ENCODE data around the gene PTPN14.

The PTPN14 gene

DNA sequence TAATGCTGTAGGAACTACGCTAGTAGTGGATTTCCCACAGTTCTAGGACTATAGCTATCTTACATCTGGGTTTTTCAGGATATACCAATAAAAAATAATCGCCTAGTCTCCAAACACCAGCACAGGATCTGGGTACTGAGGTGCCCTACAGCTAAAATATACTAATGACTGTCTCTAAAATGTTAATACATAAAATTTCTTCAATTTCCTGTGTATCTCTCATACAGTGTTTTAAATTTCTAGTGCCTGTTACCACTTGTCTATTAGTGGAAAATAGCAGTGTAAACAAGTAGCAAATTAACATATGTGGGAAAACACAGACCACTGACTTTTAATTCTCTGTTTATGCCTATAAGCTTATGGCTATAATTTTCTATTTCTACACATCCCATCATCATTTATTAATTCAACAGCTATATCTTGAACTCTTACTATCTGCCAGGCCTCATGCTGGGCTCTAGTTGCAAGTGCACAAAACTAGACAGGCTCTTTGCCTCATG lies 16.1 kb upstream of the PTPN14 start:
- Histone ChIP-seq H3K27ac (ENCODE audit: low read depth, low read length) (peak overlapping the region; percentile 84), H3K36me3 (ENCODE audit: insufficient read depth, low read length) (no peaks in the 10 kb centered on the region), H2AFZ (ENCODE audit: low read length, unreplicated experiment) (no peak overlapping the region), H3K4me3 (ENCODE audit: low read depth, low read length) (no peak overlapping the region), H3K4me1 (ENCODE audit: control insufficient read depth, insufficient read depth, low read length, unreplicated experiment) (peaks cover 65% of the 10 kb centered on the region), H3K79me2 (ENCODE audit: control insufficient read depth, insufficient read depth, low read length, unreplicated experiment) (no peaks in the 10 kb centered on the region), H3K27me3 (ENCODE audit: insufficient read depth, low read length) (no peaks in the 10 kb centered on the region)

DNA sequence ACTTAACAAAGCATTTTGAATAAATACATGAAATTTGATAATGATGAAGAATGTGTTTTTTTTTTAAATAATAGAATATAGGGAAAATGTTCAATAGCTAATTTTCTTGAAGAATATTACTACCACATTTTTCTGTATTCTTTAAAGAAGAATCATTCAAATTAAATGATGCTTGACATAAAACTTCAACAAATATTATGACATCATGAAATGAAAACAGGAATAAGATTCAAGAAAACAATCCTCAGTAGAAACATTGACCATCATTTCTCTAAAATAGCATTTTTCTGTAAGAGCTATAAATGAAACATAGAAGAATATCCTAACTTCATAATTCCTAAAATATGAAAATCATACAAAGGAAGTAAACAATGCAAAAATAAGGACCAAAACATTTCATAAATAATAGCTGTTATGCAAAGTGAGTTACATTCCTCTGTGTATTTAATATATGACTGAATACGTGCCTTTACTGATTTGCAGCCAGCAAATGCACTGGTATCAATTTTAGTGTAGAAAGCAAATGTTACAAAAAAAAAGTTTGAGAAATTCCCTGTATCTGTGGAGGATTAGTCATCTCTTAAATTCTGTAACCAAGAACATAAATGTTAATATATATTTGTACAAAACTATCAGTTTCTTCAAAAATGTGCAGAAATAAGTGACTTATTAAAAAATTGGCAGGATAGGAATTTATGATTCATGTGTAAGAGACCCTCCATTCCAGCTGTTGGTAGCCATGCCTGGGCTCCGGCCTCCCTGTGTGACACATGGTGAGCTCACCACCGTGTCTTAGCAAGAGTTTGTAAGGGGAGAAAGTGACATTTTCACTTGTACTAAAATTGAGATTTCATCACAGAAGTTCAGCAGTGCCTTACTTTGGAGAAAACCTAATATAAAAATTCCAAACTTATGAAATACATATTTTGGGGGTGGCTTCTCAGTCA lies 15.0 kb upstream of the PTPN14 start:
- H2AFZ ChIP-seq (ENCODE audit: low read length, unreplicated experiment): no peak overlapping the region
- no peaks in the 10 kb centered on the region for H3K27me3 ChIP-seq (ENCODE audit: insufficient read depth, low read length)
- H3K36me3 ChIP-seq (ENCODE audit: insufficient read depth, low read length): no peaks in the 10 kb centered on the region
- H3K79me2 ChIP-seq (ENCODE audit: control insufficient read depth, insufficient read depth, low read length, unreplicated experiment): no peaks in the 10 kb centered on the region
- peaks cover 65% of the 10 kb centered on the region for H3K4me1 ChIP-seq (ENCODE audit: control insufficient read depth, insufficient read depth, low read length, unreplicated experiment)
- peak overlapping the region; percentile 50; the same call in 1 of the 2 replicates for H3K4me3 ChIP-seq (ENCODE audit: low read depth, low read length)
- peak overlapping the region; percentile 84 for H3K27ac ChIP-seq (ENCODE audit: low read depth, low read length)

DNA sequence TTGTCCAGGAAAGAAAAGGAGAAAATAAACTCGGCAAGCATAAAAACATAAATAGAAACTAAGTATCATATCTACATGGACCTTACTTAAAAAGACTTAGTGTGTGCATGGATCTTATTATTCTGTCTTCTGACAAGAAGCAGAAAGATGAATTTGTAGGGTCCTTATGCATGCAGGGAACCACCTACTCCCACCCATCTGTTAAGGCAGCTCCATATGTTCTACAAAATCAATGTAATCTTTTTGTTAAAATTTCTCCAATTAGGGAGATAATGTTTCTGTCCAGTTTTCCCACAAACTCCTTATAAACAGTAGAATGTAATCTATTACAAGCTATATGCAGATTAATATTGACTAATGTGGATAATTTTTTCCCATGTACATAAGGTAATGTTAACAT lies 13.9 kb upstream of the PTPN14 start:
- Histone ChIP-seq H2AFZ (ENCODE audit: low read length, unreplicated experiment) (peak overlapping the region; percentile 28), H3K27me3 (ENCODE audit: insufficient read depth, low read length) (no peaks in the 10 kb centered on the region), H3K79me2 (ENCODE audit: control insufficient read depth, insufficient read depth, low read length, unreplicated experiment) (no peaks in the 10 kb centered on the region), H3K4me1 (ENCODE audit: control insufficient read depth, insufficient read depth, low read length, unreplicated experiment) (peaks cover 56% of the 10 kb centered on the region), H3K27ac (ENCODE audit: low read depth, low read length) (peak overlapping the region; percentile 84), H3K4me3 (ENCODE audit: low read depth, low read length) (no peak overlapping the region), H3K36me3 (ENCODE audit: insufficient read depth, low read length) (no peaks in the 10 kb centered on the region)

- Histone ChIP-seq H3K4me3 (ENCODE audit: low read depth, low read length) (no peak overlapping the region), H2AFZ (ENCODE audit: low read length, unreplicated experiment) (no peak overlapping the region), H3K27me3 (ENCODE audit: insufficient read depth, low read length) (no peaks in the 10 kb centered on the region), H3K79me2 (ENCODE audit: control insufficient read depth, insufficient read depth, low read length, unreplicated experiment) (no peaks in the 10 kb centered on the region), H3K36me3 (ENCODE audit: insufficient read depth, low read length) (no peaks in the 10 kb centered on the region), H3K4me1 (ENCODE audit: control insufficient read depth, insufficient read depth, low read length, unreplicated experiment) (peaks cover 47% of the 10 kb centered on the region), H3K27ac (ENCODE audit: low read depth, low read length) (peak overlapping the region; percentile 55)
Measured at GRCh38 chr1:214563881-214564280, 12.5 kb upstream of the PTPN14 start.

DNA sequence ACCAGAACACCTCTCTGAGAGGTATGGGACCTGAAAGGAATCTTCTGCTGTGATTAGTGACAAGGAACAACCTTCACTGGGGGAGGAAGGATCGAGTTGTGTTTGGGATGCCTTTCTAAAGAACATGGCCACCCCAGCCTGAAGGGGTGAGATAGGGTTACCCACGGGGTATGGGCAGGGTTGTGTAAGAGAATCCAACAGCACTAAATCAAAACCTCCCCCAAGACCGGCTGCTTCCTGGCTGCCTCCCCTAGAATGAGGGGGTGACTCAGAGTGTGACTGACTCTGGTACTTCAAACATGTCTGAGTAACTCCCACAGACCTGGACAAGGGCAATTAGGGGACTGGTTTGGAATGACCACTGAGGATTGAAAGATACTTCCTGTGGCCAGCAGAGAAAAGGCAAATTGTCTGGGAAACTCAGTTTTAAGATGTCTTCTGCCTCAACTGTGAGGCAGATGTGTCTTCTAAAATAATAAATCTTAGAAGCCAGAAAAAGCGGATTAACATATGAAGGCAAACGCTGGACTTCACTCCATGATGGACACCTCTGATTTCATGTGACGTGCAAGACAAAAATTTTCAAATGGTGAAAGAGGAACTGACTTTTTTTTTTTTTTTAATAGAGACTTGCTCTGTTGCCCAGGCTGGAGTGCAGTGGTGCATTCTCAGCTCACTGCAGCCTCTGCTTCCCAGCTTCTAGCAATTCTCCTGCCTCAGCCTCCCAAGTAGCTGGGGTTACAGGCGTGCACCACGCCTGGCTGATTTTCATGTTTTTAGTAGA lies 6.7 kb upstream of the PTPN14 start:
- Histone ChIP-seq H2AFZ (ENCODE audit: low read length, unreplicated experiment) (peak overlapping the region; percentile 68), H3K79me2 (ENCODE audit: control insufficient read depth, insufficient read depth, low read length, unreplicated experiment) (no peaks in the 10 kb centered on the region), H3K27ac (ENCODE audit: low read depth, low read length) (peak overlapping the region; percentile 46), H3K36me3 (ENCODE audit: insufficient read depth, low read length) (no peaks in the 10 kb centered on the region), H3K4me1 (ENCODE audit: control insufficient read depth, insufficient read depth, low read length, unreplicated experiment) (peaks cover 26% of the 10 kb centered on the region), H3K27me3 (ENCODE audit: insufficient read depth, low read length) (no peaks in the 10 kb centered on the region), H3K4me3 (ENCODE audit: low read depth, low read length) (no peak overlapping the region)

DNA sequence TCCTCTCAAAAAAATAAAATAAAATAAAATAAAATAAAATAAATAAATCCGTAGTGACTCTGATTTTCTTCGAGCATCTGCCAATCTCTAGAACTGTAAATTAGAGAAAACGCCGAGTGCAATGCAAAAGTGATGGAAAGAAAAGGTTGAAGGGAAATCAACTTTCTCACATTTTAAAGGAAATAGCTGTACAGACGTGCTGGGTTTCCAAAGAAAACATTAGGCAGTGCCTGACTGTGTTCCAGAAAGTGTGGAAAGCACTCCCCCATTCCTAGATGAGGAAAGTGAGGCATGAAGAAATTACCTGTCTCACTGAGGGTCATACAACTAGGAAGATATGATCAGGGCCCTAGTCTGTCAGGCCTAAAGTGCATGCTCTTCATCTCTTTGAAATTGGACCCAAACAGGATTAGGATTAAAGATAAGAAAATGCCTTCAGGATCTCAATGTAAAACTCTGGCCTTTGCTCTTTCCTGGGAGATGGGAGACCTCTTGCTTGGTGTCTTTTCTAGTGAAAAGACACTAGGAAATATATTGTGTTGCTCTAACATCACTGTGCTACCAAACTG lies 1.8 kb upstream of the PTPN14 start:
- H3K4me1 ChIP-seq (ENCODE audit: control insufficient read depth, insufficient read depth, low read length, unreplicated experiment): peaks cover 36% of the 10 kb centered on the region
- H3K27me3 ChIP-seq (ENCODE audit: insufficient read depth, low read length): no peaks in the 10 kb centered on the region
- no peak overlapping the region for H3K27ac ChIP-seq (ENCODE audit: low read depth, low read length)
- no peak overlapping the region for H3K4me3 ChIP-seq (ENCODE audit: low read depth, low read length)
- no peak overlapping the region for H2AFZ ChIP-seq (ENCODE audit: low read length, unreplicated experiment)
- H3K79me2 ChIP-seq (ENCODE audit: control insufficient read depth, insufficient read depth, low read length, unreplicated experiment): peaks cover 33% of the 10 kb centered on the region
- H3K36me3 ChIP-seq (ENCODE audit: insufficient read depth, low read length): no peaks in the 10 kb centered on the region

- peak overlapping the region; percentile 92 for H3K27ac ChIP-seq (ENCODE audit: low read depth, low read length)
- peak overlapping the region; percentile 84 for H3K4me3 ChIP-seq (ENCODE audit: low read depth, low read length)
- H3K4me1 ChIP-seq (ENCODE audit: control insufficient read depth, insufficient read depth, low read length, unreplicated experiment): peaks cover 38% of the 10 kb centered on the region
- no peaks in the 10 kb centered on the region for H3K27me3 ChIP-seq (ENCODE audit: insufficient read depth, low read length)
- peak overlapping the region; percentile 78 for H2AFZ ChIP-seq (ENCODE audit: low read length, unreplicated experiment)
- H3K79me2 ChIP-seq (ENCODE audit: control insufficient read depth, insufficient read depth, low read length, unreplicated experiment): peaks cover 44% of the 10 kb centered on the region
- H3K36me3 ChIP-seq (ENCODE audit: insufficient read depth, low read length): no peaks in the 10 kb centered on the region
Measured at GRCh38 chr1:214552174-214552608, 789 bp upstream of the PTPN14 start.

GRCh38 chr1:214550857-214551435 lies 456 bp downstream of the PTPN14 start:
- peak overlapping the region; percentile 87 for H3K27ac ChIP-seq (ENCODE audit: low read depth, low read length)
- peak overlapping the region; percentile 77 for H2AFZ ChIP-seq (ENCODE audit: low read length, unreplicated experiment)
- no peaks in the 10 kb centered on the region for H3K27me3 ChIP-seq (ENCODE audit: insufficient read depth, low read length)
- peaks cover 47% of the 10 kb centered on the region for H3K4me1 ChIP-seq (ENCODE audit: control insufficient read depth, insufficient read depth, low read length, unreplicated experiment)
- H3K4me3 ChIP-seq (ENCODE audit: low read depth, low read length): peak overlapping the region; percentile 84
- H3K36me3 ChIP-seq (ENCODE audit: insufficient read depth, low read length): 0 out of 2 replicates have a peak, but pooled peaks cover 2% of the 10 kb centered on the region
- H3K79me2 ChIP-seq (ENCODE audit: control insufficient read depth, insufficient read depth, low read length, unreplicated experiment): peaks cover 56% of the 10 kb centered on the region

GRCh38 chr1:214550013-214550856 lies 1.2 kb downstream of the PTPN14 start:
- Histone ChIP-seq H3K36me3 (ENCODE audit: insufficient read depth, low read length) (0 out of 2 replicates have a peak, but pooled peaks cover 2% of the 10 kb centered on the region), H3K4me1 (ENCODE audit: control insufficient read depth, insufficient read depth, low read length, unreplicated experiment) (peaks cover 50% of the 10 kb centered on the region), H2AFZ (ENCODE audit: low read length, unreplicated experiment) (peak overlapping the region; percentile 77), H3K79me2 (ENCODE audit: control insufficient read depth, insufficient read depth, low read length, unreplicated experiment) (peaks cover 63% of the 10 kb centered on the region), H3K27ac (ENCODE audit: low read depth, low read length) (peak overlapping the region; percentile 87), H3K4me3 (ENCODE audit: low read depth, low read length) (peak overlapping the region; percentile 84), H3K27me3 (ENCODE audit: insufficient read depth, low read length) (no peaks in the 10 kb centered on the region)

All from ACC112 (cell line).